C1 segment of cervical spinal cord (tissue), 14 donors: ENCODE results near the gene ZNF554.

ENCODE experiments used
- DNase-seq, 14 donors: peaks; one replicate each; lab custom pipeline; 2025; lab: John Stamatoyannopoulos, UW

The ZNF554 gene

DNA sequence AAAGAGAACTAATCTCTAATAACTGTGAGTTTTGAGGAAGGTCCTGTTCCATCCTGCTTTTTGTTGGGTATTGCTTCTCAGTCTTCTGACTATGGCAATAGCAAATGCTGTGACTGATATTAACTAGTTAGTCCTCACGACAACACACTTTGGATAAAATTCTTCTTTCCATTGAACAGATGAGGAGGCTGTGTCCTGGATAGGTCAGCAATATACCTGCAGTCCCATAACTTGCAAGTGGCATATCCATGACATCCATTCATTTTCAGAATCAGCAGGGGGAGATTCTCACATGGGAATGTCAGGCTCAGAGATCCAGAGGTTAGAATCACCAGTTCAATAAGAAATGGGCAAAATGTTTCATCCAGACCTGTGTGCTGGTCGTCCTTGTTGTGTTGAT lies 7.4 kb downstream of the ZNF554 start:
- no peak for DNase-seq

DNA sequence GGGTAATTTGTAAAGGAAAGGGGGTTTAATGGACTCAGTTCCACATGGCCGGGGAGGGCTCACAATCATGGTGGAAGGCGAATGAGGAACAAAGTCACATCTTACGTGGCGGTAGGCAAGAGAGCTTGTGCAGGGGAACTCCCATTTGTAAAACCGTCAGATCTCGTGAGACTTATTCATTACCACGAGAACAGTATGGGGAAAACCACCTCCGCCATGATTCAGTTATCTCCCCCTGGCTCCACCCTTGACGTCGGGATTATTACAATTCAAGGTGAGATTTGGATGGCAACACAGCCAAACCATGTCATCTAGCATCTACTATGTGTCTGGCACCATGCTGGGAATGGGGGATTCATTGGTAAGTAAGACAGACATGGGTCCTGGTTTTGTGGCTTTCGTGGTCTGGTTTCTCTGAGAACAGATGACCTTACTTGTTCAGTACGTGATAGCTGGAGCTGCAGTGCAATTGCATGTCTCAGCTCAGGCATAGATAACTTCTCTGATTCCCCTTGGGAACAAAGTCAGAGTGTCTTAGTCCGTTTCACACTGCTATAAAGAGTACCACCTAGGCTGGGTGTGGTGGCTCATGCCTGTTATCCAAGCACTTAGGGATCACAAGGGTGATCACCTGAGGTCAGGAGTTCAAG lies 8.3 kb downstream of the ZNF554 start:
- DNase-seq = no peak

DNA sequence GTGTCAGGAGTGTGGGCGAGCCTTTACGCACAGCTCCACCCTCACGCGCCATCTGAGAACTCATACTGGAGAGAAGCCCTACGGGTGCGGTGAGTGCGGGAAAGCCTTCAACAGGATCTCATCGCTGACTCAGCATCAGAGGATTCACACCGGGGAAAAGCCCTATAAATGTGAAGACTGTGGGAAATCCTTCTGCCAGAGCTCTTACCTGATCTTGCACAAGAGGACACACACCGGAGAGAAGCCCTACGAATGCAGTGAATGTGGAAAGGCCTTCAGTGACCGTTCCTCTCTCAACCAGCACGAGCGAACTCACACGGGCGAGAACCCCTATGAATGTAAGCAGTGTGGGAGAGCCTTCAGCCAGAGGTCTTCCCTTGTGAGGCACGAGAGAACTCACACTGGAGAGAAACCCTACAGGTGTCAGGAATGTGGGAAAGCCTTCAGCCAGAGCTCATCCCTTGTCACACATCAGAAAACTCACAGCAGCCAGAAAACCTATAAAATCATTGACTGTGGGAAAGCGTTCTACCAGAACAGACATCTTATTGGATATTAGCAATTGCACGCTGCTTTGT lies 14.7 kb downstream of the ZNF554 start:
- no peak for DNase-seq

DNA sequence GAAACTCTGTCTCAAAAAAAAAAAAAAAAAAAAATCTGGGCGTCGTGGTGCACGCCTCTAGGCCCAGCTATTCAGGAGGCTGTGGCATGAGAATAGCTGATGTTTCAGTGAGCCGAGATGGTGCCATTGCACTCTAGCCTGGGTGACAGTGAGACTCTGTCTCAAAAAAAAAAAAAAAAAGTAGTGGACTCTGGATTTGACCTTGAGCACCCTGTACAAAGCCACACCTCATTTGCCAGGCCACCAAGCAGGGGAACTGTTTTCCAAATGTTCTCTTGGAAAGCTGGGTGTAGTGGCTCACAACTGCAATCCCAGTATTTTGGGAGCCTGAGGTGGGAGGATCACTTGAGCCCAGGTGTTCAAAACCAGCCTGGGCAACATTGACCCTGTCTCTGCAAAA lies 17.8 kb downstream of the ZNF554 start:
- DNase-seq = no peak

DNA sequence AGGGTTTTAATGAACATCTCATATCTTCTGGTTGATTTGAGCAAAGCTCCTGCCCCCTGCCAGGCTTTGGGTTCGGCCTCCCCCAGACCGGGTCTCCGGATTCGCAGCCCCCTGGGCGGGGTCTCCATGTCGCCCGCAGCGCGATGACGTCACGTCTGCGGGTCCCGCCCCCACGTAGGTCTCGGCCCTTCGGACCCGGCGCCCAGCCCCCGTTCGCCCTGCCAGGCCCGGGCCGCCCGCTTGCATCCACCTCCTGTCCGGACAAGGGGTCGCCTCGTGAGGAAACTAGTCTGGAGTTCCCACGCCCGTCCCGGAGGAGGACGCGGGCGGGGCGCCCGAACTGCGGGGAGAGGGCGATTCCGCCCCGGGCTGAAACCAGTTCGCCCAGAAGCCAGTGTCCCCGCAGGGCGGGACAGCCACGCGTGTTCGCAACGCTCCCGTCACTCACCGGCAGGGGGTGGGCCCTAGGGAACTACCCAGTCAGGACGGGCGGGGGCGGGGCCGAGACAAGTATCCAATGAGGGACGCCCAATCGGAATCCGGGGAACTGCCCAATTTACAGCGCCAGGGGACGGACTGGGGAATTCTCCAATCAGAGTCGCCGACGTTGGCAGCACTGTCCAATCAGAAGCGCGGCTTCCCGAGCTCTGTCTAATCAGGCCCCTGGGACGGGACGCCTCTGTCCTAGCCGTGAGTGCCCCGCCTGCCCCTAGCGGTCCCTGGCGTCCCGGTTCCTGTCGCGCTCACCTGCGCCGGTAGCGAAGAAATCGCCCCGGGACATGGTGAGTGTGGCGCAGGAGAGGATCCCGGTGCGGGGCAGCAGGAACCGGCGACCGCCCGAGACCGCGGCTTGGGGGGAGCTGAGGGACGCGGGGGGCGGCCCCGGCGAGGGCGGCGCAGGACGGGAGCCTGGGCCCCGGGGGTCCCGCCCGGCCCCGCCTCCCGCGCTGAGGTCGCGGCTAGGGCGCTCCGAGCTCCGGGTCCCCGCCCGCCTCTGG lies 21.4 kb downstream of the ZNF554 start, which contains the start of gene ZNF555:
TSS of gene ZNF555 (plus strand) at position 682 of the 998 bp plus-strand sequence. CDS start at position 780, 98 bp downstream.
- DNase-seq = peak; percentile 94 to 100 (median 99)

DNA sequence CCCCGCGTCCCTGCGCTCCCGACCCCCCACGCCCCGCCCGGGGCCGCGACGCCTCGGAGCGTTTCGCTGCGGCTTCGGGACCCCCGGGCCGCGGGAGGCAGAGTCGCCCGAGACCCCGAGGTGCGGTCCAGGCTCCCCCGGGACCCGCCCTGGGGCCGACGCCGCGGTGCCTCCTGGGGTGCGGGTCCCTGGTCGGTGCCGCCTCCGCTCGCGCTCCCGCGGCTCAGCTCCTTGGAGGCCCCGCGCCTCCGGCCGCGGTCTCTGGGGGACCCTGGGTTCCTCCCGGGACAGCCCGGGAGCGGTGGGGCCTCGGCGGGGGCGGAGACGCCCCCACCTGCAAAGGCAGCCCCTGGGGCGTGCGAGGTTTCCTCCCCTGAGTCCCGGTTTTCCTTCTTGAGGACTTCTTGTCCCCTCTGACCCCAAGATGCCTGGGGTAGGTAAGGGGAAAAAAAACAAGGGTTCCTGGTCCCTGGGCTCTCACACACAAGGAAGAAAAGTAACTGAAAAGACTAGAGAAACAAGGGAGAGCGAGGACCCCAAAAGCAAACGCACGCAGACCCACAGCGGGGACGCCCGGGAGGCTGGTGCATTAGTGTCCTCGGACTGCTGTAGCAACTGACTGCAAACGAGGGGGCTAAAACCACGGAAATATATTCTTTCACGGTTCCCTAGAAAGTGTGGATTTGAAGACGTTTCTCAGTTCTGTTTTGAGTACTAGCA lies 22.3 kb downstream of the ZNF554 start:
- no peak for DNase-seq

DNA sequence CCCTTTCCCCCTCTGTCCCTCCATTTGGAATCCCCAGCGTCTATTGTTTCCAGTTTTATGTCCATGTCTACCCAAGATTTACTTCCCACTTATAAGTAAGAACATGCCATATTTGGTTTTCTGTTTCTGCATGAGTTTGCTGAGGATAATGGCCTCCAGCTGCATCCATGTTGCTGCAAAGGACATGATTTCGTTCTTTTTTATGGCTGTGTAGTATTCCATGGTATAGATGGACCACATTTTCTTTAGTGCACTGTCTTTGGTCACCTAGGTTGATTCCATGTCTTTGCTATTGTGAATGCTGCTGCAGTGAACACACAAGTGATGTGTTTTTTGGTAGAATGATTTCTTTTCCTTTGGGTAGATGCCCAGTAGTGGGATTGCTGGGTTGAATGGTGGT lies 25.4 kb downstream of the ZNF554 start:
- DNase-seq = no peak

DNA sequence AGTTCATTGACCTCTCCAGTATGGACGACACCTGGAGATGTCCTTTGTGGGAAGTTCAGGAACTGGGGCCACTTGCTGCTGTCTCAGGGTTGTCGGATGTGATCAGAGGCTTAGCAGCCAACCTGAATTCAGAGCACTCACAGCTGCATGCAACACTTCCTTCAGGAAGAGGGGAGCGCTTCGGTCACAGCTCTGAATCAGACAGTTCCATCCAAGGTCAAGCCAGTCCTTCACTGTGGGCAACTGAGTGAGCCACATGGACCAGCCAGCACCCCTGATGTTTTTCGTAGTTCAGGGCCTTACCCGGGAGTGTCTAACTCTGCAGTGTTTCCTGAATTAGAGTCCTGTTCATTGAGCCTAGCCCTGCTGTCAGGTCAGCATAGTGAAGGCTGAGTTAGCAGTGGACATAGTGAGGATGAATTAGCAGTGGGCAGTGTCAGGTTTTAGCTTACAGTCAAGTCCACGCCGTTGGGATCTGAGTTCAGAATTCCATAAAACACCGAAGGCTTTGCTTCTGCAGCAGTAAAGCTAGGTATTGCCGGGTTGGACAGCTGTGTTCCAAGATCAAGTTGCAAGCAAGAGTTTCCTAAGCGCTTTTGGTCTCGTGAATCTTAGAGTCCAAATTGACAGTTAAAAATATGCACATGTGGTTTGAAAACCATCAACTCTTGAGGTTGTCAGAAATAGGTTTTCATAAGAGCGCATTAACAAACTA lies 26.7 kb downstream of the ZNF554 start:
- DNase-seq = no peak

DNA sequence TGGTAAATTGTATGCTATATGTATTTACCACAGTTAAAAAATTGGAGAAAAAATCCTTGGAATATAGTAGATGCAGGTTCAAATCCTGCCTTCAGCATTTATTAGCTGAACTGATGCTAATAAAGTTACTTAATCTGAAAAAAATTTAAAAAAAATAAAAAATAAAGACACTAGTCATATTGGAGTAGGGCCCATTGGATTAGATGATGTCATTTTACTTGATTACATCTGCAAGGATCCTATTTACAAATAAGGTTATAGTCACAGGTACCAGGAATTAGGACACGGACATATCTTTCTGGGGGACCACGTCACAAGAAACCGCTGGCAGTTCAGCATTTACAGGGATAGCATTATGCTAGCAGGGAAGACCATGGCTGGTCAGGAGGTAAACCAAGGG lies 27.8 kb downstream of the ZNF554 start:
- no peak for DNase-seq

DNA sequence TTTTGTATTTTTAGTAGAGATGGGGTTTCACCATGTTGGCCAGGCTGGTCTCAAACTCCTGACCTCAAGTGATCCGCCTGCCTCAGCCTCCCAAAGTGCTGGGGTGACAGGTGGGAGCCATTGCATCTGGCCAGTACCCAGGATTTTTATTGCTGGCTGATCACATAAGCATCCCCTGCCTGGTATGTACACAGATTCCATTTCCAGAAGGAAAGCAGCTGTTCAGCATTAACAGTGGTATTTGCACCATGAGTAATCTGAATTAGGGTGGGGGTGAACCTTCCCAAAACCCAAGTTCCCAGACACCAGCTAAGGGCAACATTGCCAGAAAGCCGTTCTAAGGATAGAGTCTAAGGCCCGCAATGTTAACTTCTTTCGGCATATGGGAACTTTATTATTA lies 28.9 kb downstream of the ZNF554 start:
- no peak for DNase-seq

DNA sequence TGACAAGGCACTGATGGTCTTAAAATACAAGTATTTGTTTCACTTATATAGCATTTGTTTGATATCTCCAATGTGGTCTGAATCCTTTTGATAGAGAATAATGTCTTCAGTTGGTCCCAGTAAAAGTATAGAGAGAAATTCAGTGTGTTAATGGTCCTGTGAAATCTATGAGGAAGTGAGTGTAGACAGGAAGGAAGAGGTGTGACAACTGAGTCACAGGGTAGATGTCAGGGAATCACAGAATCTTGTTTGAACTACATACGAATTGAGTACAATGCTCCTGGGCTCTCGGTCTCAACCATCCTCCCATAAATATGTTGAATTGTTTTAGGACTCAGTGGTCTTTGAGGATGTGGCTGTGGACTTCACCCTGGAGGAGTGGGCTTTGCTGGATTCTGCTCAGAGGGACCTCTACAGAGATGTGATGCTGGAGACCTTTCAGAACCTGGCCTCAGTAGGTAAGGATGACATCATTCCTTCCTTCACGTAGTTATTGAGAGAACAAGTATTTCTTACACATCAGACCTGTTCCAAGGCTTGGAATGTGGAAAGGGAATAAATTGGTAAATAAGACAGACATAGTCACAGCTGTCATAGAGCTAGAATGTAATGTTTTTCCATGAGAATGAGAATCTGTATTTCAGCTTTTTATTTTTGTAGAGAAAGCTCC lies 30.7 kb downstream of the ZNF554 start:
- no peak for DNase-seq

DNA sequence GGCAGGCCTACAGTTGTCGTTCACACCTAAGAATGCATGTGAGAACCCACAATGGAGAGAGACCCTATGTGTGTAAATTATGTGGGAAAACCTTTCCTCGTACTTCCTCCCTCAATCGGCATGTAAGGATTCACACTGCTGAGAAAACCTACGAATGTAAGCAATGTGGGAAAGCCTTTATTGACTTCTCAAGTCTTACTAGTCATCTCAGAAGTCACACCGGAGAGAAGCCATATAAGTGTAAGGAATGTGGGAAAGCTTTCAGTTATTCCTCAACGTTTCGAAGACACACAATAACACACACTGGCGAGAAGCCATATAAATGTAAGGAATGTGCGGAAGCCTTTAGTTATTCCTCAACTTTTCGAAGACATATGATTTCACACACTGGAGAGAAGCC lies 32.9 kb downstream of the ZNF554 start:
- DNase-seq = no peak

DNA sequence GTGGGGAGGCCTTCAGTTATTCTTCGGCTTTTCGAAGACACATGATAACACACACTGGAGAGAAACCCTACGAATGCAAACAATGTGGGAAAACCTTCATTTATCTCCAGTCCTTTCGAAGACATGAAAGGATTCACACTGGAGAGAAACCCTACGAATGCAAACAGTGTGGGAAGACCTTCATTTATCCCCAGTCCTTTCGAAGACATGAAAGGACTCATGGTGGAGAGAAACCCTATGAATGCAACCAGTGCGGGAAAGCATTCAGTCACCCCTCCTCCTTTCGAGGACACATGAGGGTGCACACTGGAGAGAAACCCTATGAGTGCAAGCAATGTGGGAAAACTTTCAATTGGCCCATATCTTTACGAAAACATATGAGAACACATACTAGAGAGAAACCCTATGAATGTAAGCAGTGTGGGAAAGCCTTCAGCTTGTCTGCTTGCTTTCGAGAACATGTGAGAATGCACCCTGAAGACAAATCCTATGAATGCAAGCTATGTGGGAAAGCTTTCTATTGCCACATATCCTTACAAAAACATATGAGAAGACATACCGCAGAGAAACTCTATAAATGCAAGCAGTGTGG lies 33.4 kb downstream of the ZNF554 start:
- DNase-seq = no peak

DNA sequence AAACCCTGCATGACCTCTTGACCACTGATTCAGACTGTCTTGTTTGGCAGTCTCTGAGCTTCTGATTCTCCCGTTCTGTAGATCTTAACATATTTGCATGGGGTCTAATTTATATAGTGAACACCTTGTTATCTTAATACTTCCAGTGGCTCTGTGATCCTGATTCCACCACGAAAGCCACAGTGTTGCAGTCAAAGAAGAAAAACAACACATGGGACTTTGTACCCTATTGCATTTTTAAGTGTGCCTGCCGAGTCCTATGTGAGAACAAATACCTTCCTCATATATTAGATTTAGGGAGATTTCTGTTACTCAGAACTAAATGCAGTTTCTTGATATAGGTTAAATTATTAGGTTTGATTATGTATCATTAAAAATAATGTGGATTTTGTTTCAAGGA lies 35.2 kb downstream of the ZNF554 start:
- DNase-seq = no peak

DNA sequence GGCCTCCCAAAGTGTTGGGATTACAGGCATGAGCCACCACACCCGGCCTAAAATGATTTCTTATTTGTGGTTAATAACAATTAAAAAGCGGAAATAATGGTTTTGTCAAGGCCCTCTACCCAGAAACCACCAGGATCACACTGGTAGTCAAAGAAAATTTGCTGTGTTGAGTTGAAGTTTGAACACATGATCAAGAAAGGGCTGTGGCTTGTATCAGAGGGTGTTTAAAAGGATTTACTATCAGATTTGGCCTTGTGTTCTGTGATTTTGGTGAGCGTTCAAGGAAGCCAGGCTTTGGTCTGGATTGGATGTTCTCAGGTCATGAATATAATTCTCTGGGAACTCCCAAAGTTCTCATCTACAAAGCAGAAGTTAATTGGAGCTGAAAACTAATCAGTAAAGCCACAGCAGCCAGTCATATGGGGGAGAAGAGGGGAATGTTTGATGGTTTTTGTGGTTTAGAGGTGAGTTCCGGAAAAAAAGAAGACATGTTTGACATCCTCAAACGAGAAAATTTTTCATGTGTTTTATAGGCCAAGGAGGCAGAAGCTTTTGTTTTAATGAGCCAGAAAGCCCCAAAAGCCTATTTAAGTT lies 36.9 kb downstream of the ZNF554 start:
- DNase-seq = no peak

DNA sequence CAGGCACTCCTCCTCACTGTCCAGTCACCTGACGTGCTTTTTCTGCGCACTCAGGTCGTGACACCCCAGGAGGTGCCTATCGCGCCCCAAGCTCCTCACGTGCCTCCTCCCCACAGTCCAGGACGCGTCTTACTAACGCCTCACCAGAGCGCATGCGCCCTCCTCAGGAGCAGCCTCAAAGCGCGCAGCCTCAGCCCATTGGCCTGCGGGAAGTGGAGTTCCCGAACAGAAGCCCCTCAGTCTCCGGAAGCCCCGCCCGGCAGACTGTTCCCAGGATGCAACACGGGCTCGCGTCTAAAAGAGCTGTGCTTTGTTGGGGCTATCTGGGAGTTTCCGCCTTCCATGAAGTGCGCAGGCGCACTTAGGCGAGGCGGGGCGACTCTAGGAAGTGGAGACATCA lies 39.2 kb downstream of the ZNF554 start:
- no peak for DNase-seq

DNA sequence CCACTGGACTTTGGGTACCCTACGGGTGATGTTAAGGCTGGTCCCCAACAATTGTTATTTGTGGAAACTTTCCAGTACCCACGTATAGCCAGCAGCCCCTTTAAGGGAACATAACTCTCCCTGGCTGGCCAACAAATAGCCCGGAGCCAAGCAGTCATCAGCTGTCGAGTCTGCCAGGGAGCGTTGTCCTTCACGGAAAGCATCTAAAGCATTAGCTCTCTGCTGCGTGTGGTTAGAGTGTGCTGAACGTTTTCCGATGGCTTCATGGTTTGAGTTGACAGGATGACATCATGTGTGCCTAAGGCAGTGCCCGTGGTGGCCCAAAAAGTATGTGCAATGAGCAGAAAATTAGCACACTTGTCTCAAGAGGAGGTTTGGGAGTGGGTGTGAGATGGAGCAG lies 44.1 kb downstream of the ZNF554 start:
- no peak for DNase-seq

DNA sequence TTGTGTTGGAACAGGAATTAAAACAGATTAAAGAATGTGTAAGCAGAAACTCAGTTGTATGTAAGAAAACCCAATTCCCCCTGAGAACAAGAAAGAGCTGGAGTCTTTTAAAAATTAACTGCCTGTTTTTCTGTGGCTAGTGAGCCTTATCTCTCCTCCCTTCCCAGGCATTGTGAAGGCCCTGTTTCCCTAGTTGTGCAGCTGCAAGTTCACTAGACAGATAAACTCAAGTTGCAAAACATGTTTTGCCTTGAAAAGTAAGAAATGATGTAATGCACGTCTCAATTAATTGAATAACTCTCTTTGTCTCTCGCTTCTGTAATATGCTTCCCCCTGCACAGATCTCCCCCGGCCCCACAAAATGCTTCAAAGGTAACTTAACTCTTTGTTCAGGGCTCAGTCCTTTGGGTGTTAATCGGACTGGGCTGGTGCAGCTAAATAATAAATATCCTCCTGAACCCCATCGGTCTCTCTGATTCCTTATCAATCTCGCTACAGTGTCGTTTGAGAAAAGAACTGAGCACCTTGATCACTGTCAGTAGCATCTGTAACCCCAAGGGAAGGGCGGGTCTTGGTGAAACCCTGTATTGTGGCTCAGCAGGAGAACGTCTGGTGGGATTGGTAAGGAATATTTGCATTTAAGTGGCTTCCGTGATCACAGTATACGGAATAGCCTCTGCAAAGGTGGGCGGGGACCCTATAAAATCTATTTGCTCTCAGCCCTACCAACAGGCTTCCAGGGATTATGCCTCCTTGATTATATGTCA lies 45.8 kb downstream of the ZNF554 start:
- no peak for DNase-seq

DNA sequence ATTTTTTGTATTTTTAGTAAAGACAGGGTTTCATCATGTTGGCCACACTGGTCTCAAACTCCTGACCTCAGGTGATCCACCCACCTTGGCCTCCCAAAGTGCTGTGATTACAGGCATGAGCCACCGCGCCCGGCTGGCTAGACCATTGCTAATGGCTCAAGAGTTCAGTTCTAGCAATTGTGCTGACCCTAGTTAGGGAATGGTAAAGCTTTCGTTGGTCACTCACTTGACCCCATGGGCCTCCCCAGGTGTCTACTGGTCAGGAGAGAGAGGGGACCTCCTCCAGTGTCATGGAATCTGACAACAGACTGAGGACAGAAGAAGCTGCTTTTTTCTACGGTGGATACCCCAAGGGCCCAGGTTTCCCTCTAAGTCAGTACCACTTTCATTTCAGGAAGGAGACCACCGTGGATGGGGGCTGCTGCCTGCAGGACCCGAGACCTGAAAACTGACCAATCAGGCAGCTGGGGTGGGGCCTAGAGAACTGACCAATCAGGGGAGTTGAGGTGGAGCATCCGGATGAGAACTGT lies 46.9 kb downstream of the ZNF554 start:
- no peak for DNase-seq
